ENCODE results near the gene LMBRD1.

LMBRD1 gene

GRCh38 chr6:69719602-69720193 is 77.1 kb downstream of the LMBRD1 start:
- no peak overlapping the region for H3K27ac ChIP-seq (ENCODE audit: insufficient read depth in 1 of 2, low read depth in 1 of 2, low read length in 2 of 2, poor library complexity in 1 of 2, severe bottlenecking in 2 of 2)
- H3K4me3 ChIP-seq (ENCODE audit: control insufficient read depth in 1 of 7, extremely low read depth in 1 of 7, insufficient read depth in 4 of 7, low read depth in 2 of 7, low read length in 6 of 7) = no peak overlapping the region
- H3K9me3 ChIP-seq (ENCODE audit: control extremely low read depth in 1 of 5, control insufficient read depth in 4 of 5, insufficient read depth in 2 of 5, low read depth in 1 of 5, low read length in 4 of 5) = peaks cover 0 to 4% (median 0%) of the 10 kb centered on the region in 5 experiments
- no CpG with 5 or more reads among the region's 2 CpGs for WGBS (ENCODE audit: insufficient coverage)
- DNase-seq = peak; percentile 10 to 46 (median 39)
- no peaks in the 10 kb centered on the region for H3K27me3 ChIP-seq (replicated peaks in 2 of 5; ENCODE audit: control insufficient read depth in 4 of 5, insufficient read depth in 5 of 5, low read length in 4 of 5)
- CTCF ChIA-PET = interaction anchor here (1.0 to 1.4 kb wide), 3 partner anchors 10 to 11 kb away, joined by 3 to 6 read pairs (median 3); no protein-coding TSS in a partner anchor
- H3K36me3 ChIP-seq (ENCODE audit: control insufficient read depth in 4 of 4, insufficient read depth in 4 of 4, low read length in 3 of 4) = peaks cover 0 to 27% (median 7%) of the 10 kb centered on the region in 4 experiments
- H3K4me1 ChIP-seq (ENCODE audit: control extremely low read depth in 1 of 4, control insufficient read depth in 4 of 4, insufficient read depth in 4 of 4, low read length in 3 of 4) = no peaks in the 10 kb centered on the region
- POLR2A ChIA-PET = no interaction called here

GRCh38 chr6:69706724-69707123 is 90.1 kb downstream of the LMBRD1 start:
- Histone ChIP-seq H3K9me3 (ENCODE audit: control extremely low read depth in 1 of 5, control insufficient read depth in 4 of 5, insufficient read depth in 2 of 5, low read depth in 1 of 5, low read length in 4 of 5) (no peaks in the 10 kb centered on the region), H3K27ac (ENCODE audit: insufficient read depth in 1 of 2, low read depth in 1 of 2, low read length in 2 of 2, poor library complexity in 1 of 2, severe bottlenecking in 2 of 2) (no peak overlapping the region), H3K27me3 (replicated peaks in 2 of 5; ENCODE audit: control insufficient read depth in 4 of 5, insufficient read depth in 5 of 5, low read length in 4 of 5) (no peaks in the 10 kb centered on the region), H3K36me3 (ENCODE audit: control insufficient read depth in 4 of 4, insufficient read depth in 4 of 4, low read length in 3 of 4) (peaks cover 0 to 14% (median 2%) of the 10 kb centered on the region in 4 experiments), H3K4me3 (ENCODE audit: control insufficient read depth in 1 of 7, extremely low read depth in 1 of 7, insufficient read depth in 4 of 7, low read depth in 2 of 7, low read length in 6 of 7) (no peak overlapping the region), H3K4me1 (ENCODE audit: control extremely low read depth in 1 of 4, control insufficient read depth in 4 of 4, insufficient read depth in 4 of 4, low read length in 3 of 4) (no peaks in the 10 kb centered on the region)
- CTCF ChIA-PET = no interaction called here
- WGBS (ENCODE audit: insufficient coverage) = 100% methylated on average over 1 of the region's 1 CpG
- POLR2A ChIA-PET = no interaction called here
- DNase-seq = no peak

DNA sequence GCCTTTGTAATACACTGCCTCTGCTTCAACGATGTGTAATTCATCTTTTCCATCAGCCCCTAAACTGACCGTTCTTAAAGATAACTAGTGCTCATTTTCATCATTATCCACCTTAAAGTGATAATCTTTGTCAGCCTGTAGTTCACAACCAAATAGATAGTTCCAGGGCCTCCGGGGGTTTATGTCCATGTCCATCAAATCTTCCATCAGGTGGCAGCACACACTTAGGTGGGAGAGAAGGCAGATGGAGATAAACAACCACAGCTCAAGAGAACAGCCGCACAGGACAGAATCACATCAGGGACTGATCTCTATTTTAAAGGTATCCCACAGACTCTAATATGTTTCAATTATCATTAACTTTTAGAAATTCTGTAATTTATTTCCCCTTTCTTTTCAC is 90.9 kb downstream of the LMBRD1 start:
- ChIA-PET CTCF (no interaction called here), POLR2A (no interaction called here)
- H3K4me1 ChIP-seq (ENCODE audit: control extremely low read depth in 1 of 4, control insufficient read depth in 4 of 4, insufficient read depth in 4 of 4, low read length in 3 of 4) = no peaks in the 10 kb centered on the region
- DNase-seq = no peak
- peaks cover 0 to 14% (median 2%) of the 10 kb centered on the region in 4 experiments for H3K36me3 ChIP-seq (ENCODE audit: control insufficient read depth in 4 of 4, insufficient read depth in 4 of 4, low read length in 3 of 4)
- H3K4me3 ChIP-seq (ENCODE audit: control insufficient read depth in 1 of 7, extremely low read depth in 1 of 7, insufficient read depth in 4 of 7, low read depth in 2 of 7, low read length in 6 of 7) = no peak overlapping the region
- no peak overlapping the region for H3K27ac ChIP-seq (ENCODE audit: insufficient read depth in 1 of 2, low read depth in 1 of 2, low read length in 2 of 2, poor library complexity in 1 of 2, severe bottlenecking in 2 of 2)
- WGBS (ENCODE audit: insufficient coverage) = 100% methylated on average over 1 of the region's 4 CpGs
- H3K27me3 ChIP-seq (replicated peaks in 2 of 5; ENCODE audit: control insufficient read depth in 4 of 5, insufficient read depth in 5 of 5, low read length in 4 of 5) = no peaks in the 10 kb centered on the region
- H3K9me3 ChIP-seq (ENCODE audit: control extremely low read depth in 1 of 5, control insufficient read depth in 4 of 5, insufficient read depth in 2 of 5, low read depth in 1 of 5, low read length in 4 of 5) = no peaks in the 10 kb centered on the region

DNA sequence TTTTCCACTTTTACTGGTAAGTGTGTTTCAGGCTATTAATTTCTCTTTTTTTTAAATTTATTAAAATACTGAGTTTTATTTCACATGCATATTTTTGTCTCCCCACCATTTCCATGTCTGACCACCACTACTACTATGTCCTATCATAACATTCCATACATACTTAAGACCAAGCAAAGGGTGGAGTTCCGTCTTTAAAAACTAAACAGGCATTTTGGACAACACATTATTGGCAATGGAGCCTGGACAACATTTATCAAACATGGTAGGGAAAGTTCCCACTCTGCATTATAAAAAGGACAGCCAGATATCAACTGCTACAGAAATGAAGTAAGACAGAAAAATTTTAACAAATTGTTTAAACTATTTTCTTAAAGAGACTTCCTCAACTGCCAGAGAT is 91.9 kb downstream of the LMBRD1 start:
- Histone ChIP-seq H3K9me3 (ENCODE audit: control extremely low read depth in 1 of 5, control insufficient read depth in 4 of 5, insufficient read depth in 2 of 5, low read depth in 1 of 5, low read length in 4 of 5) (no peaks in the 10 kb centered on the region), H3K4me3 (ENCODE audit: control insufficient read depth in 1 of 7, extremely low read depth in 1 of 7, insufficient read depth in 4 of 7, low read depth in 2 of 7, low read length in 6 of 7) (no peak overlapping the region), H3K27ac (ENCODE audit: insufficient read depth in 1 of 2, low read depth in 1 of 2, low read length in 2 of 2, poor library complexity in 1 of 2, severe bottlenecking in 2 of 2) (no peak overlapping the region), H3K27me3 (replicated peaks in 2 of 5; ENCODE audit: control insufficient read depth in 4 of 5, insufficient read depth in 5 of 5, low read length in 4 of 5) (no peaks in the 10 kb centered on the region), H3K4me1 (ENCODE audit: control extremely low read depth in 1 of 4, control insufficient read depth in 4 of 4, insufficient read depth in 4 of 4, low read length in 3 of 4) (no peaks in the 10 kb centered on the region), H3K36me3 (ENCODE audit: control insufficient read depth in 4 of 4, insufficient read depth in 4 of 4, low read length in 3 of 4) (peaks cover 0 to 14% (median 2%) of the 10 kb centered on the region in 4 experiments)
- no peak for DNase-seq
- ChIA-PET CTCF (no interaction called here), POLR2A (no interaction called here)
- WGBS (ENCODE audit: insufficient coverage) = no CpG with 5 or more reads among the region's 1 CpG

- Histone ChIP-seq H3K4me1 (ENCODE audit: control extremely low read depth in 1 of 4, control insufficient read depth in 4 of 4, insufficient read depth in 4 of 4, low read length in 3 of 4) (no peaks in the 10 kb centered on the region), H3K27ac (ENCODE audit: insufficient read depth in 1 of 2, low read depth in 1 of 2, low read length in 2 of 2, poor library complexity in 1 of 2, severe bottlenecking in 2 of 2) (no peak overlapping the region), H3K9me3 (ENCODE audit: control extremely low read depth in 1 of 5, control insufficient read depth in 4 of 5, insufficient read depth in 2 of 5, low read depth in 1 of 5, low read length in 4 of 5) (no peaks in the 10 kb centered on the region), H3K27me3 (replicated peaks in 2 of 5; ENCODE audit: control insufficient read depth in 4 of 5, insufficient read depth in 5 of 5, low read length in 4 of 5) (no peaks in the 10 kb centered on the region), H3K4me3 (ENCODE audit: control insufficient read depth in 1 of 7, extremely low read depth in 1 of 7, insufficient read depth in 4 of 7, low read depth in 2 of 7, low read length in 6 of 7) (no peak overlapping the region), H3K36me3 (ENCODE audit: control insufficient read depth in 4 of 4, insufficient read depth in 4 of 4, low read length in 3 of 4) (peaks cover 3 to 4% (median 4%) of the 10 kb centered on the region in 4 experiments)
- ChIA-PET CTCF (no interaction called here), POLR2A (no interaction called here)
- DNase-seq = no peak
Measured at GRCh38 chr6:69699655-69700054, 97.2 kb downstream of the LMBRD1 start.

GRCh38 chr6:69696273-69696672 is 100.5 kb downstream of the LMBRD1 start:
- no peak for DNase-seq
- Histone ChIP-seq H3K9me3 (ENCODE audit: control extremely low read depth in 1 of 5, control insufficient read depth in 4 of 5, insufficient read depth in 2 of 5, low read depth in 1 of 5, low read length in 4 of 5) (no peaks in the 10 kb centered on the region), H3K4me3 (ENCODE audit: control insufficient read depth in 1 of 7, extremely low read depth in 1 of 7, insufficient read depth in 4 of 7, low read depth in 2 of 7, low read length in 6 of 7) (no peak overlapping the region), H3K36me3 (ENCODE audit: control insufficient read depth in 4 of 4, insufficient read depth in 4 of 4, low read length in 3 of 4) (peaks cover 3 to 4% (median 4%) of the 10 kb centered on the region in 4 experiments), H3K4me1 (ENCODE audit: control extremely low read depth in 1 of 4, control insufficient read depth in 4 of 4, insufficient read depth in 4 of 4, low read length in 3 of 4) (no peaks in the 10 kb centered on the region), H3K27ac (ENCODE audit: insufficient read depth in 1 of 2, low read depth in 1 of 2, low read length in 2 of 2, poor library complexity in 1 of 2, severe bottlenecking in 2 of 2) (no peak overlapping the region), H3K27me3 (replicated peaks in 2 of 5; ENCODE audit: control insufficient read depth in 4 of 5, insufficient read depth in 5 of 5, low read length in 4 of 5) (no peaks in the 10 kb centered on the region)
- POLR2A ChIA-PET = no interaction called here
- CTCF ChIA-PET = no interaction called here
- WGBS (ENCODE audit: insufficient coverage) = 100% methylated on average over 2 of the region's 2 CpGs

- ChIA-PET POLR2A (no interaction called here), CTCF (no interaction called here)
- H3K27ac ChIP-seq (ENCODE audit: insufficient read depth in 1 of 2, low read depth in 1 of 2, low read length in 2 of 2, poor library complexity in 1 of 2, severe bottlenecking in 2 of 2) = no peak overlapping the region
- peaks cover 3 to 4% (median 4%) of the 10 kb centered on the region in 4 experiments for H3K36me3 ChIP-seq (ENCODE audit: control insufficient read depth in 4 of 4, insufficient read depth in 4 of 4, low read length in 3 of 4)
- H3K4me3 ChIP-seq (ENCODE audit: control insufficient read depth in 1 of 7, extremely low read depth in 1 of 7, insufficient read depth in 4 of 7, low read depth in 2 of 7, low read length in 6 of 7) = no peak overlapping the region
- H3K27me3 ChIP-seq (replicated peaks in 2 of 5; ENCODE audit: control insufficient read depth in 4 of 5, insufficient read depth in 5 of 5, low read length in 4 of 5) = no peaks in the 10 kb centered on the region
- H3K9me3 ChIP-seq (ENCODE audit: control extremely low read depth in 1 of 5, control insufficient read depth in 4 of 5, insufficient read depth in 2 of 5, low read depth in 1 of 5, low read length in 4 of 5) = no peaks in the 10 kb centered on the region
- no peaks in the 10 kb centered on the region for H3K4me1 ChIP-seq (ENCODE audit: control extremely low read depth in 1 of 4, control insufficient read depth in 4 of 4, insufficient read depth in 4 of 4, low read length in 3 of 4)
- DNase-seq = no peak
Measured at GRCh38 chr6:69693762-69694161, 103.0 kb downstream of the LMBRD1 start.
